ENCODE measurements around the gene RTF2.
"Not testable (repeated sequence)": the region's sequence is repeated elsewhere in the genome, so short reads cannot be mapped to it uniquely, and the experiment has no call there.

RTF2 gene

GRCh38 chr20:56501116-56501515 lies 32.7 kb downstream of the RTF2 start:
- no peak for DNase-seq

- DNase-seq: no peak
Measured at GRCh38 chr20:56503916-56504315, 35.5 kb downstream of the RTF2 start.

DNA sequence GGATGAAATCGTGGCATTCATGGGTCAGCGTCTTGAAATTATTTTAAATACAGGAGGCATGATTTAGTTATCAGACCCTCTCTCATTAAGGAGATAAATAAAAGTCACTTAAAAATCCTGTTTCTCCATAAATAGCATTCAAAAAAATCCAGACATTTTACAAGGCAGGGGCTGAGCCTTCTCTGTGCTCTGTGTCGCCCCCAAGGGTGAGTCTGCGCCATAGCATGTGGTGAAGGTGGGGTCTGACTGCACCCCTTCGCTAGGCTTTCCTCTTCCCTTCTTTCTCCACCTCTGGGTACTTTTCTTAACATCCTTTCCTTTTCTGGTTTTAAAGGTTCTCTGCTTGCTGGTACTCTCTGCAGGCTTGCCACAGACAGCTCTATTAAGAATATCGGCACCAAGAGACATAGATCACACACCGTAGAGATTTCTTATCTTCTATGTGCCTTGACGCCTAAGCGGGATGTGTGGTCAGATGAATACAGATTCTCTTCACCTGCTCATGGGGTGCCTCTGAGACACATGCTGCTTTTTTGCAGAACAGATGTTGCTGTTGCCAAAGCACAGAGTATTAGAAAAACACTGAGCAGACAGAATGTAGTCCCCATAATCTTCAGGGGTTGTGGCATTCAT lies 36.1 kb downstream of the RTF2 start:
- DNase-seq: peak in 2 of 4 experiments; percentile 17 to 20

DNA sequence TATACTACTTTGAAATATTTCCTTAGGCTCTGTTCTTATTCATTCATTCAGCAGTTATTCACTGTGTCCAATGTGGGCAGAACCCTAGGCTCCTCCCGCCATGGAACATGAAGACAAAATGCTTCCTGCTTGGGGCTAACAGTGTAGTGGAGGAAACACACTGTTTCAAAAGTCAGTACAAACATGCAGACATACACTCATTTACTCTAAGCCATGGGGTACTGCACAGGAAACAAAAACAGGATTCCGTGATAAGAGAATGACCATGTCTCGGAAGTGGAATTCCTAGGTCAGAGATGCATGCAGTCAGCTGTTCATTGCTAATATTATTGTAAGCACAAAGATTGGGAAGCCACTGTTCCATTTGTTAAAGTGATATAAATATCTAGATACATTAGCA lies 37.7 kb downstream of the RTF2 start:
- peak in 1 of 4 experiments; percentile 11 for DNase-seq

- DNase-seq: no peak
Measured at GRCh38 chr20:56511926-56512325, 43.5 kb downstream of the RTF2 start.

DNA sequence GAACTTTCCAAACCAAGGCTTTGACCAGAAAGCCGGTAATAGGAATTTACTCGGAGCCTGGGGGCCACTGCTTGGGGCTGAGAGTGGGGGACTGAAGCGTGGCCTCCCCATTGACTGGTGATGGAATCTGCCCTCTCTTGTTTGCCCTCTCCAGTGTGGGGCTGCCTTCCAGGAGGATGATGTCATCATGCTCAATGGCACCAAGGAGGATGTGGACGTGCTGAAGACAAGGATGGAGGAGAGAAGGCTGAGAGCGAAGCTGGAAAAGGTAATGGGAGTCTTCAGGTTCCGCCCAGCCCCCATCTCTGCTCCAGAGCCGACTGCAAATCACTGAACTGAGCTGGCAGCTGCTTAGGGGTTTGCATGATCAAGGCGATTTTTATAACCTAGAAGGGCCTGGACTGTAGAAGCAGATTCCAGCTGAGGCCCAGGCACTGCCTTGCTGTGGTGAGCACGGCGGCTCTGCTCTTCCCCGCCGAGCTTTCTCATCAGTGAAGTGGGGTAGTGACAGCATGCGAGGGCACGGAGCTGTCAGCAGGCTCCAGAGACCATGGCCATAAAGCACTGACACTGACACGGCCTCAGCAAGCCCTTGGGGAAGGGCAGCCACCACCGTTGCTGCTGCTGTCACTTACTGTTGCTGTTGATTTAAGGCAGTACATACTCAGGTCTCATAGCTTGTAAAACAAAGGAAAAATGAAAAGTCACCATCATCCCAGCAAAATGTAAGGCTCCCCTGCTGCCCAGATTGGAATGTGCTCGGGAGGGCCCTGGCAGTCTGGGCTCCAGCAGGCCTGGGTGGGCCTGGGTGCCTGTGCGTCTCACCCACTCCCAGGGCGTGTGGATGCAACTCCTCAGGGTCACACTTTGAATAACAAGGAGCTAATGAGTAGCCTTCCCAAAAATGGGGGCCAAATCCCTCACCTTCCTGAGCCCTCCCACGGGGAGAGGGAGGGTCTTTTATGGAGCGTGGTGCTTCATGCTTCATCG lies 45.0 kb downstream of the RTF2 start:
- DNase-seq: no peak

GRCh38 chr20:56516631-56517030 lies 48.2 kb downstream of the RTF2 start:
- DNase-seq: no peak

DNA sequence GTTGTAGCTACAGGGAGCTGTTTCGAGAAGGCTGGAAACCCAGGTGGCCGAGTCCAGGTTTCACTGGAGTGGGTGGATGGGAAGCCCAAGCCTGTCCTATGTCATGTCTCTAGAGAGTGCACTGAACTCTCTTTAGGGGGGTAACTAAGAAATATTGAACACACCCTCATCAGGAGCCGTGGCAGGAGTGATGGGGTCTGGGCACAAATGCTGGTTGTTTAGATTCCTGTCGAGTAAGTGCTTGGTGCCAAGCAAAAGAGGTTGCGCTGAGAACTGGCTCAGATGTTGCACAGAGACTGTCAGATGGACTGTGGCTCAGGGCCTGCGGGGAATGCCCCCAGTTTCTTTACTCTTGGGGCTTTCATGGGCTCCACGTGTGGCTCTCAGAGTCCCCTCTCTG lies 48.8 kb downstream of the RTF2 start:
- DNase-seq: no peak

GRCh38 chr20:56517641-56518040 lies 49.2 kb downstream of the RTF2 start:
- no peak for DNase-seq

DNA sequence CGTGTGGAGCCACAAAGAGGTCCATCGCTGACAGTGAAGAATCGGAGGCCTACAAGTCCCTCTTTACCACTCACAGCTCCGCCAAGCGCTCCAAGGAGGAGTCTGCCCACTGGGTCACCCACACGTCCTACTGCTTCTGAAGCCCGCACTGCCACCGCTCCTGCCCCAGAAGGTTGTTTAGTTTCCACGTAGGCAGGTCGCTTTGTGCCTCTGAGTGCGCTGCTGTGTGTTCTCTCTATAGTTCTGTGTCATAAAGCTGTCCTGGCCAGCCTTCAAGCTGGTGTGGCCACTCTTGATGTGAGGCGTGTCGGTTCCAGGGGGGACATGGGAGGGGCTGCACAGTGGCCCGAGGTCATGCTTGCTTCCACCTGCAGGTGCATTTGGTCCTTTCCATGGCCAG lies 49.7 kb downstream of the RTF2 start:
- DNase-seq: no peak

DNA sequence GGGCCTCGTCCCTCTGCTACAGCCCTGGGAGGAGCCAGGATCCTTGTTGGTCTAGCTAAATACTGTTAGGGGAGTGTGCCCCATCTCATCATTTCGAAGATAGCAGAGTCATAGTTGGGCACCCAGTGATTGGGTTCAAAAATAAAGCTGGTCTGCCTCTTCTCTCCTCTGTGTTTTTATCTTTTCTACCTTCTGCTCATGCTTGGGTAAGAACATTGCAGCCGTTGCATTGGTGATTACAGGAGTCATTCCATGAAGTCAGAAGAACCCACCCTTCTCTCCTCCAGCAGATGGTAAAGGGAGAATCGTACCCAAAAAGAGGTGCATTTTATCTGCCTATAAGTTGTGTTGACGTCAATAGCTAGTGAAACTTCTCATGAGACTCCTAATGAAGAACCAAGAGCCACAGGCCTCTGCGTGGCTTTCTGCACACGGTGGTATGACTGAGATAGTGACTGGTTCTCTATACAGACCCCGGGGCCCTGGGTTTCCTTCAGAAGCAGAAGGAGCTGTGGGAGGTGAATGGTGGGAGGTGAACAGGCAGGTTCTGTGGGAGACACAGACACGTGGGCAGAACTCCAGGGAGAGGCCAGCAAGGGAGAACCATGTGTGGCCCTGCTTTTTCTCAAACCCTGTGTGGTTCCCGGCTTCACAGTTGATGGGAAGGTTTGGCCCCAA lies 50.4 kb downstream of the RTF2 start:
- DNase-seq: no peak

GRCh38 chr20:56519551-56519950 lies 51.1 kb downstream of the RTF2 start:
- no peak for DNase-seq

DNA sequence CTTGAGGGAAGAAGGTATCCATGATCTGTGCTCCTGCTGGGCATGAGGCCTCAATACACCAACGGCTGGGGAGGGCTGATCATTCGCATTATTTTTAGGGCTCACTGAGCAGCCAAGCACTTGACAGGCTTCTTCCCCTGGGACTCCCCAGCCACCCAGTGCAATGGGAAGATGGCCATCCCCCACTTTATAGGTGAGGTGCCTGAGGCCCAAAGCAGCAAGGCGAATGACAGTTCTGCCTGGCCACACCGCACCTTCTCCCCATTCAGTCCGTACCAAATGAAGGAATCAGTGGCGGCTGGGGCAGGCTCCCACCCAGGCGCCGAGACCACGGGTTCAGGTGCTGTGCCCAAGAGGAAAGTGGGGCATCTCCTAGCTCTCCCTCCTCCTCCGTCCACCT lies 51.8 kb downstream of the RTF2 start:
- DNase-seq: no peak

- DNase-seq: not testable (repeated sequence)
Measured at GRCh38 chr20:56520746-56521354, 52.4 kb downstream of the RTF2 start.

DNA sequence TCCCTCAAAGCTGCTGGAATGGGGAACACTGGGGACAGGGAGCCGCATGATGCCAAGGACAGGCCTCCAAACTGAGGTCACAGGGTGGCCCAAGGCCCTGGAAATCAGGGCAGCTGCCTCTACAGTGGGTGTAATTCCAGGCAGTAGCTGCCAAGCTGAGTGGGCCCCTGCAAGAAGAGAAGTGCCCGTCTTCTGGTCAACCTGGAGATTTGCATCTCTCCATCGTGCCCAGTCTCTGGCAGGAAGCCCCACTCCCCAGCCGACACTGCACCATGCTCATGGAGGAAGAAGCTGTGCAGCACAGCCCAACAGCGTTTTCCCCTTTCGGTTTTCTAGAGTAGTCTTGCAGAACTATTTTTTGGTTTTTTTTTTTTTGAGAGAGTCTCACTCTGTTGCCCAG lies 53.9 kb downstream of the RTF2 start:
- no peak for DNase-seq

DNA sequence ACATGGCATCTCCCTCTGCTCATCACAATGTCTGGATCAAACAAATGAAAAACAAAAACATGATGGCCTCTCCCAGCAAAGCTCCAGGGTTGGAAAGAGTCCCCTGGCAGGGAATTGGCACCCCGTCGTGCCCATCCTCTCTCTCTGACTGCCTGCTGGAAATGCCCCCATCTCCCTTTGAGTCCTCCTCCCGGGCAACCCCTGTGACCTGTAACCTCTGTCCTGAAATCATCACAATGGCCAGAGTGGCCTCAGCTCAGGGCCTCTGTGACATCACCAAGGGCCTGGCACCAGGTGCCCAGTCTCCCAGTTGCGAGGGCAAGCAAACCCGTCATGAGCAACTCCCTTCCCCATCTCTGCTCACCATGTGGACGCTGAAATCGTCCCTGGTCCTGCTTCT lies 56.0 kb downstream of the RTF2 start, which contains the start of gene FAM209A:
TSS of gene FAM209A (plus strand) at position 301 of the 400 bp plus-strand sequence. CDS start at position 366, 65 bp downstream.
- not testable (repeated sequence) for DNase-seq

DNA sequence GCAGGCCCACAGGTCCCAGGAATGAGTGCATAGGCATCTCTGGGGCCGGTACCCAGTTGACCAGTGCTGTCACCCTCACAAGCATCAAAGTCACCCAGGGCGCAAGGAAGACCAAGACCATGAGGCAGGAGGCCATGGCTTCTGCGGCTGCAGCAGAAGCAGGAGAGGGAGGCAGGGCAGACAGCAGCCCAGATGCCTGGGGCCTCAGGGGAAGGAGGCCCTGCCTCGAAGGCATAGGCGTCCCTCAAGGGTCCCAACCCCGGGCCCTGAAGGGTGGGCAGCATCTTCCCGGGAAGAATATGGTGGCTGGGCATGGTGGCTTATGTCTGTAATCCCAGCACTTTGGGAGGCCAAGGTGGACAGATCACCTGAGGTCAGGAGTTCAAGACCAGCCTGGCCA lies 59.1 kb downstream of the RTF2 start:
- DNase-seq: no peak

DNA sequence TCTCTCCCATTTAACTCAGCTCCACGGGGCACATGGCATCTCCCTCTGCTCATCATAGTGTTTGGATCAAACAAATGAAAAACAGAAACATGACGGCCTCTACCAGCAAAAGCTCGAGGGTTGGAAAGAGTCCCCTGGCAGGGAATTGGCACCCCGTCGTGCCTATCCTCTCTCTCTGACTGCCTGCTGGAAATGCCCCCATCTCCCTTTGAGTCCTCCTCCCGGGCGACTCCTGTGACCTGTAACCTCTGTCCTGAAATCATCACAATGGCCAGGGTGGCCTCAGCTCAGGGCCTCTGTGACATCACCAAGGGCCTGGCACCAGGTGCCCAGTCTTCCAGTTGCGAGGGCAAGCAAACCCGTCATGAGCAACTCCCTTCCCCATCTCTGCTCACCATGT lies 64.5 kb downstream of the RTF2 start, which contains the start of gene FAM209B:
TSS of gene FAM209B (plus strand) at position 301 of the 400 bp plus-strand sequence. CDS start at position 397, 96 bp downstream.
- DNase-seq: not testable (repeated sequence)

DNA sequence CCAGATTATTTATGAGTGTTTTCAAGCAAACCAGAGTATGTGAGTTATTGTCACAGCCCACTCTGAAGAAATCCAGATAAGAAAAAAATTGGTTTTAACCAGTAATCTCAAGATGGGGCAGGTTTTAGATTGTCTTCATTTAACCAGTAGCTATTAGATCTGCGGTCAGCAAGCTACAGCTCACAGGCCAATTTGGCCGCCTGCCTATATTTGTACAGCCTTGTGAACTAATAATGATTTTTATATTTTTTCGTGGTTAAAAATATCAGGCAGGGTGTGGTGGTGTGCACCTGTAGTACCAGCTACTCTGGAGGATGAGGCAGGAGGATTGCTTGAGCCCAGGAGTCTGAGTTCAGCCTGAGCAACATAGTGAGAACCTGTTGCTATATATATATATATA lies 69.6 kb downstream of the RTF2 start:
- DNase-seq: no peak

GRCh38 chr20:56540415-56540814 lies 72.0 kb downstream of the RTF2 start:
- DNase-seq: no peak

DNA sequence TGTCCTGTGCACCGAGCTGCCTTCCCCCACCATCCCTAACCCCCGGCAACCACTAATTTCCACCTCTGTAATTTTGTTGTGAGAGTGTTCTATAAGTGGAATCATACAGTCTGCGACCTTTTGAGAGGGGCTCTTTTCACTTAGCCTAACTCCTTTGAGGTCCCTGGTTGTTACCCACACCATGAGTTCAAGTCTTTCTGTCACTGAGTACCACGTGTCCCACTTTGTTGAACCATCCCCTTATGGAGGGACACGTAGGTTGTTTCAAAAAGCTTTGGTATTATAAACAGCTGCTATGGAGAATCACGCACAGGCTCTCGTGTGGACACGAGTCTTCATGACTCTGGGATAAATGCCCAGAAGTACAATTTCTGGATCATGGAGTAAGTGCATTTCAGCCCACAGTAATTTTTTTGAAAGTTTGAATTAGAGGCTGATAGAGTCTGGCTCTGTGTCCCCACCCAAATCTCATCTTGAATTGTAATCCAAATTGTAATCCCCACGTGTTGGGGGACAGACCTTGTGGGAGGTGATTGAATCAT lies 74.1 kb downstream of the RTF2 start:
- DNase-seq: no peak

GRCh38 chr20:56551571-56551970 lies 83.1 kb downstream of the RTF2 start:
- DNase-seq: peak in 1 of 4 experiments; percentile 8
